Cerebellar cortex (tissue), 1 donor: ENCODE data around the gene NTF3.
A peak's percentile ranks its signal among the peaks of the same experiment; 100 is the strongest.

Source experiments
- DNase-seq: peaks from one replicate; pipeline ENCODE4 v3.0.0-alpha.2; 2015; ENCODE audit warnings: low spot score

The NTF3 gene

GRCh38 chr12:5511256-5511643, 79.3 kb downstream of the NTF3 start:
- DNase-seq, result no peak

- no peak for DNase-seq
Observed at GRCh38 chr12:5511644-5512600, 80.0 kb downstream of the NTF3 start.

- no peak for DNase-seq
Observed at GRCh38 chr12:5512601-5512970, 80.7 kb downstream of the NTF3 start.

DNA sequence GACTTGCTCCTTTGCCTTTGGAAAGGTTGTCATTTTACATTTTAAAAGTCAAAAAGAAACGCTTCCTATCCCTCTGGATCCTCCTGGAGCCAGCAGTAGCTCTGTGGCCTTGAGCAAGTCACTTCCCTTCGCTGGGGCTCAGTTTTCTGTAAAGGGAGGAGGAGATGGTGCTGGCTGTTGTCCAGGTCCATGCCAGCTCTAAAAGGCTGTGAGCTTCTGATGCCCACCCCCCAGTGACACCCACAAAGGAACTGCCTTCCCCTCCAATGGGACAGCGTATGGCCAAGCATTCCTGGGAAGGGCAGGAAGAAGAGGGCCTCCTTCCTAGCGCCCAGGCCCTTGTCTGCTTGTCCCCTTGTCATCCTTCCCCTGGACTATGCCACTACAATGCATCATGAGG, 81.5 kb downstream of the NTF3 start:
- DNase-seq, result no peak

GRCh38 chr12:5514016-5514415, 82.1 kb downstream of the NTF3 start:
- DNase-seq, result no peak

DNA sequence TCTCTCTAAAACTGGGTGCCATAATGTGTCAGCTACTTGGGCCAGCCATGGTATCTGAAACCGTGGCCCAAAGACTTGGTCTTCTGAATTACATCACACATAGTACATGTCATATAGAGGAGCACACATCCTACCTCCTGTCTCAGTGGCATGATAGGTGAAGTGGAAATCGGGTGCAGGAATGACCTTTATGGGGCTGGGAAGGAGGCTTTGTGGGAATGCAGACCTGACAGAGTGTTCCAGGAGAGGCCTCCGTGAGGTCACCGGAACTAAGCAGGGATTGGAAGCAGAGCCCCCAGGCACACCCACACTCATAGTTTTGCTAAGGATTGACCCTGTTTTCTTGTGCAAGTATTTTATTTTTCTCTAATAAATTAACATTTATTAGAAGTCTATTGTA, 82.6 kb downstream of the NTF3 start:
- no peak for DNase-seq

DNA sequence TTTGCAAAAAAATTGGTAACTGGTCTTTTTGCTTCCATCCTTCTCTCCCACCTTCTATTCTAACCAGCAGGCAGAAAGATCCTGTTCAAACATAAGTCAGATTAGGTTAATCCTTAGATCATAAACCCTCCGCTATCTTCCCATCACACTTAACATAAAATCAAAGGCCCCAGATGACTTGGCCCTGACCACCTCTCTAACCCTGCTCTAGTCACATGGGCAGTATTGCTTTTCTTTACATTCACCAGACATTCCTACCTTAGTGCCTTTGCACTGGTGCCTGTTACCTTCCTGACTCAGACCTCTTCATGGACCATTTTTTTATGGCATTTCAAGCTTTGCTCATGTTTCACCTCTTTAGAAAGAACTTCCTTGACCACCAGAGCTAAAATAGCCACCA, 83.5 kb downstream of the NTF3 start:
- DNase-seq, result no peak

DNA sequence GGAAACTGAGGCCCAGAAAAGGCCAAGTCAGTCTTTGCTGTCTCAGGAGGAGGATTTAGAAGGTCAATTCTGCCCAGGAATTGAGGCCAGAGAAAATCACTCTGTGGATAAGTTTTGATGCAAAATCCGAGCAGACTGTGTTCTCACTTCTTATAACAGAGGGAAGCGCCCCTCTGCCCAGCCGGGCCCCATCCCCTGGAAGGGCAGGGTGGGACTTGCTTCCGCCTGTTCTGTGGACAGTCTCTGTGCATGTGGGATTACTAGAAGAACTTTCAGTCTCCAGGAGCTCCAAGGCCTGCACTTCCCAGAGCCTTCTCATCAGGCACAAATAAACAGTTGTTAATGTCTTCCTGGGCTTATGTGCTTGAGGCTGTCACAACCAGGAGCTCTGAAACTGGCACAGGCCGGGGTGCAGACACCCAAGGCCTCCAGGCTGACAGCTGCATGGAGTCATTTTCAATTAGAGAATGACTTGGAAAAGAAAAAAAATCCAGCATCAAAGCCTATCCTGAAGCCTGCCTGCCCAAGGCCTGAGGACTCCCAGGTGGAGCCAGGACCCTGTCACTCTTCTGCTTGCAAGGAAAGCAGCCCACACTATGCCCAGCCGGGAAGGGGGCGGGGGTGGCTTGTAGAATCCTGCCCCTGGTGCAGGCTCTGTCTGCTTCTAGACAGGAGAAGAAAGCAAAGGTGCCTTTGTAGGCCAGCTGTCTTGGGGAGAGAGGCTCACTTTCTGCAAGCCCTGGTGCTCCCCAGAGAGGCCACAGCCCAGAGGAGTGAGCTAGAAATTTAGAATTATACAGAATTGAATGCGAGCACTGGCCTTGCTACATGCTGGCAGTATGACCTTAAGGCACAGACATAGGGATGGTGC, 84.7 kb downstream of the NTF3 start:
- DNase-seq, result no peak

DNA sequence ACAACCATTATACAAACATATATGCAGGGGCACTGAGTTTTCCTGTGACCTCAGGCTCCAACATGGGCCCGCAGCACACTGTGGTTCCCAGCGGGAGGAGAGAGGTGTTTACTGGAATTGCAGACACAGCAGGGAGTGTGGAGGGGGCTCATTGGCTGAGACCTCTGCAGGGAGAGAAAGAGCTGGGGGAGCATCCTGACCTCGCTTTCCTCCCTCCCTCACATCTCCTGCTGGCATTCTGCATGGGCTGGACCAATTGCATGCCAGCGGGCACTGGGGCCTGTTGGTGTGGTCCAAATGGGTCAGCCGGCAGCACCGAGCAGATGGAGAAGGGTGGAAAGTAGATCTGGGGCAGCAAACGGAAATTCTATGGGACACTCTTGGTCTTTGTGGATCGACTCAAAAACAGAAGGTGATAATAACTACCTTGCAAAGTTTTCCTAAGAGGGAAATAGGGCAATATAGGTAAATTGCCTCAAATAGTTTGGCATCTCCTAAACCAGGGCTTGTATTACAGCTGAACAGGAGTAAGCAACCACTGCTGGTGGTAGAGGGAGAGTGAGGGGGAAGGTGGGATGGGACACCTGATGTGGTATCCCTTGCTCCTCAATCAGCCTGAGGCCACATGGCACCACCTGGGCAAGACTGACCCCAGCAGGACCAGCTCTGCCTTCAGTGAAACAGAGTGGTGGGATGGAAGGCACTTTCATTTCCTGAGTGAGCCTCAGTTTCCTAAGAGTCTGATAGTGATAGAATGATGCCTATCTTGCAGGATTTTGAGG, 86.9 kb downstream of the NTF3 start:
- peak; percentile 86 for DNase-seq

DNA sequence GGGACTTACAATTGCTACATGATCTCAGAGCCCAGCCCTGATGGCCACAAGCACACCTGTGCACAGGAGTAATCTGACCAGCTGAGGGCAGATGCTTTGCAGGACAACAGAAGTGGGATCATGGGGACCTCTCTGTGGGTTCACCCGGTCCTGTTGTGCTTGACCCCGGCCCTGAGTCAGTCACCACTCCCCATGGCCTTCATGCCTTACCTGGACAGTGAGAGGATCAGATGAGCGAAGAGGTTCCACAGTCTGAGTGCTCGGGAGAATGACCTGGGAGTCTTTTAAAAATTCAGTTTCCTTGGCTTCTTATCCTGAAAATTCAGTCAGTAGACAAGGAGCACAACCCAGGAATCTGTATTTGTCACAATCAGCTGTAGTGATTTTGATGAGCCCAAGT, 88.1 kb downstream of the NTF3 start:
- DNase-seq, result no peak

GRCh38 chr12:5520831-5521230, 88.9 kb downstream of the NTF3 start:
- no peak for DNase-seq

- no peak for DNase-seq
Observed at GRCh38 chr12:5521456-5522325, 89.8 kb downstream of the NTF3 start.

GRCh38 chr12:5522432-5523335, 90.8 kb downstream of the NTF3 start:
- no peak for DNase-seq

GRCh38 chr12:5523396-5524115, 91.6 kb downstream of the NTF3 start:
- DNase-seq, result no peak

DNA sequence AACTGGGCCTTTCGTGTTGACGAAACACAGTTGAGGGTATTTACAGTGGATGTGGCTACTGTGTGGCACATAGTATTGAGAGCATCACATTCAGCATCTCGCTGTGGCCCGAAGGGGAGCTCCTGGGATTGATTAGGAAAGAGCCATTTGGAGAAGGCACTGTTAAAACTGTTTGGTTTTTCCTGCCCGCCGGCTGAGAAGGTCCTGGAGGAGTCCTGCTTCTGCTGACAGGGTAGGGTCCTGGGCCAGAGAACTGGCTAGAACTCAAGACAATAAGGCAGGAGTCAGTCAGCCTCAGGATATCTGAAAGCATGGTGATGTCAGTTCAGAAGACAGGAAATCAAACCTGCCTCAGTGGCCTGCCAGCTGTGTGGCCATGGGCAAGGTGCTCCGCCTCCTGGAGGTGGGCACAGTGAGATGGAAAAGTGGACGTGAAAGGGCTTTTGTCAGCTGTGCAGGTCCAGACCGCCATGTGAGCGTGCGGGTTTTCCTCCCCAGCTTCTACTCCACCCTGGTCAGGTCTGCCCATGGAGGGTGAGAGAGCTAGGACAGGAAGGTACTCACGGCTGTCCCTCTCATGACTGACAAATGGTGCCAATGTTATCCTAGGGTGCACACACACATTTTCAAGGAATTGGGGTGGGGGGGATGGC, 92.3 kb downstream of the NTF3 start:
- DNase-seq, result no peak

GRCh38 chr12:5524769-5525436, 93.0 kb downstream of the NTF3 start:
- DNase-seq, result no peak

DNA sequence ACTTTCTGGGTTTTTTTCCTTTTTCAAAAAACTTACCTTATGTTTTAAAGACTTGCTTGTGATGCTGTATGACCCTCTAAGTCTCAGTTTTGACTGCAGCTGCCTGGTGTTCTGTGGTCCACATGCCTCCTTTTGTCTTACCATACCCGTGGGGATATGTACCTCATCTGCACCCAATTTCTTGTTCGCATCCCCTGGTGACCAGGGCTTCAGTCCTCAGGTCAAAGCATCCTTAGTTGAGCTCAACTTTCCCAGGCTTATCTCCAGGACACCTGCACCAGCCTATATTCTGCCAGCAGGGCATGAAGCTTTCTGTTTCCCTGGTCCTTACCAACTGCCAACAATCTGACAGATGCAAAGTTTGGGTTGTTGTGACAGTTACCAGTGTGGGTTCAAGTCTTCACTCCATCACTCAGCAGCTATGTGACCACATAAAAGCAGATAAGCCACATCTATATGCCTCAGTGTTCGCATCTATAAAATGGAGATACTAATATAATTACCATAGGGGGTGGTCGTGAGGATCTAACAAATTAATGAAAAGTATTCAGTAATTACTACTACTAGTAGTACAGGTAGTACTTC, 94.0 kb downstream of the NTF3 start:
- DNase-seq, result no peak

GRCh38 chr12:5533368-5533767, 101.5 kb downstream of the NTF3 start:
- no peak for DNase-seq
